Measurements from ENCODE around the gene RDH11.

The RDH11 gene

GRCh38 chr14:67650151-67650550 is 45.4 kb downstream of the RDH11 start:
- no peak for DNase-seq (ENCODE audit: low spot score)

GRCh38 chr14:67646131-67646530 is 49.4 kb downstream of the RDH11 start:
- no peak for DNase-seq (ENCODE audit: low spot score)

GRCh38 chr14:67645414-67645813 is 50.1 kb downstream of the RDH11 start:
- DNase-seq (ENCODE audit: low spot score), result no peak

GRCh38 chr14:67644428-67644827 is 51.1 kb downstream of the RDH11 start:
- DNase-seq (ENCODE audit: low spot score), result no peak

GRCh38 chr14:67643713-67644112 is 51.9 kb downstream of the RDH11 start:
- DNase-seq (ENCODE audit: low spot score), result peak; percentile 24

GRCh38 chr14:67641902-67642749 is 53.4 kb downstream of the RDH11 start:
- DNase-seq (ENCODE audit: low spot score), result no peak

- no peak for DNase-seq (ENCODE audit: low spot score)
Measured at GRCh38 chr14:67641480-67641879, 54.1 kb downstream of the RDH11 start.

- DNase-seq (ENCODE audit: low spot score), result no peak
Measured at GRCh38 chr14:67638642-67639041, 56.9 kb downstream of the RDH11 start.

GRCh38 chr14:67636361-67636919 is 59.1 kb downstream of the RDH11 start:
- DNase-seq (ENCODE audit: low spot score), result no peak

- DNase-seq (ENCODE audit: low spot score), result no peak
Measured at GRCh38 chr14:67633451-67634147, 62.0 kb downstream of the RDH11 start.

- no peak for DNase-seq (ENCODE audit: low spot score)
Measured at GRCh38 chr14:67630938-67631337, 64.6 kb downstream of the RDH11 start.

GRCh38 chr14:67630186-67630585 is 65.4 kb downstream of the RDH11 start:
- DNase-seq (ENCODE audit: low spot score), result no peak

- no peak for DNase-seq (ENCODE audit: low spot score)
Measured at GRCh38 chr14:67627519-67627918, 68.0 kb downstream of the RDH11 start.
